Sigmoid colon (tissue), 7 donors: ENCODE measurements around the gene CCDC192. TPM values are rescaled to one million over a fixed set of nuclear protein-coding genes. Genes with fewer than 3 reads are reported as not detected.
A peak's percentile ranks its signal among the peaks of the same experiment; 100 is the strongest.
"Not testable (repeated sequence)": the region's sequence is repeated elsewhere in the genome, so short reads cannot be mapped to it uniquely, and the experiment has no call there.

Experiments
- DNase-seq: peaks from one replicate; pipeline ENCODE4 v3.0.0-alpha.2; 2019
- H3K27ac ChIP-seq, 4 donors: fragments of 200-600 bp; sonication (generic); one replicate each; pipeline ENCODE4 v1.5.1; 2016 to 2019; ENCODE audit warnings: mild to moderate bottlenecking in 1 of 4
- H3K27me3 ChIP-seq, 3 donors: fragments of 200-600 bp; sonication (generic); one replicate each; pipeline ENCODE4 v1.5.1; 2019; ENCODE audit warnings: mild to moderate bottlenecking in 1 of 3
- H3K36me3 ChIP-seq, 4 donors: fragments of 200-600 bp; sonication (generic); one replicate each; pipeline ENCODE4 v1.5.1; 2016 to 2019
- H3K4me1 ChIP-seq, 4 donors: fragments of 200-600 bp; sonication (generic); one replicate each; pipeline ENCODE4 v1.5.1; 2017 to 2019
- H3K4me3 ChIP-seq, 4 donors: fragments of 200-600 bp; sonication (generic); one replicate each; pipeline ENCODE4 v1.5.1; 2017 to 2019; ENCODE audit warnings: mild to moderate bottlenecking in 2 of 4, moderate library complexity in 1 of 4
- H3K9me3 ChIP-seq, 4 donors: fragments of 200-600 bp in 3 of 4; sonication (generic) in 3 of 4; one replicate each; pipeline versions ENCODE4 v1.5.1 to v1.6.1; 2013 to 2019
- EP300 ChIP-seq, 4 donors: sonication (generic); formaldehyde crosslinking; IDR thresholded peaks; one replicate each; pipeline ENCODE4 v1.6.1; 2017; ENCODE audit warnings: antibody characterized with exemption in 4 of 4
- POLR2A ChIP-seq, 2 donors: fragments of 450-650 bp; IDR thresholded peaks; one replicate each; pipeline ENCODE4 v1.6.1; 2016; ENCODE audit warnings: antibody characterized with exemption in 2 of 2, mild to moderate bottlenecking in 2 of 2, moderate library complexity in 2 of 2
- POLR2AphosphoS5 ChIP-seq, 4 donors: sonication (generic); formaldehyde crosslinking; IDR thresholded peaks; one replicate each; pipeline ENCODE4 v1.6.1; 2017; ENCODE audit warnings: antibody characterized with exemption in 4 of 4
- WGBS, 2 donors: extraction: QIAGEN DNeasy Blood & Tissue Kit; methylation state at CpG; one replicate each; pipeline ENCODE4 v1.1.7; 2013; 5-methylcytosine and 5-hydroxymethylcytosine counted together
- intact Hi-C: fragments of 100-400 bp; cut with DNase I; formaldehyde crosslinking; loops from one replicate; pipeline ENCODE4 v1.15.1; 2023
- polyA plus RNA-seq, 3 donors: library from polyadenylated mRNA; stranded (reverse); fragments of 200-250 nt; gene quantifications; one replicate each; pipeline ENCODE4 v1.2.3, GENCODE V29; 2013
- total RNA-seq, 4 donors: library from RNA; depleted of rRNA; stranded (reverse); fragments of >200 nt; gene quantifications; one replicate each; pipeline ENCODE4 v1.1.0, GENCODE V29; 2016
- TF ChIP-seq, protein P1 (sequence below), 4 experiments: fragments of 450-650 bp in 3 of 4; fragments of 200-600 bp in 1 of 4; IDR thresholded peaks; one replicate each; pipeline ENCODE4 v1.5.1; 2016 to 2019; ENCODE audit warnings: antibody characterized with exemption in 4 of 4, mild to moderate bottlenecking in 3 of 4, moderate library complexity in 2 of 4
- donor health status: healthy with polysubstance abuse.
- donor health status: Bipolar disorder and iron deficiency.
- donor health status: healthy.

The CCDC192 gene
- total and polyA plus RNA-seq, 7 donors, result 0.36 to 2.4 TPM; not detected in 5

DNA sequence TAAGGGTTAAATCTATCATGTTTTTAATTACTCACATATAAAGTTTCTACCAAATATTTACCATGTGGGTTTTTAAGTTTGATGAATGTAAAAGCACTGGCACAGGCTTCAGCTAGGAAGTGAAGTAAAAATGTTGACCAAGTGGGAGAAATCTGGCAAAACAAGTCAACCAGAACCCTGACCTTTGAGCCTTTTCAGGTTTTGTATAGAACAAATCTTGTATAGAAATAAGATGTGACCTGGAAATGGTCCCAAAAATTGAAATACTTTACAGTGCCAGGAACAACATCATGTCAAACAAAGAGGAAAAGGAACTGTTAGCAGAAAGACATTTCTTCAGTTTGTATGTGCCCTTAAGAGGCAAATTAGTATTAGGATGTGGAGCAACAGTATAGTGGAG, 137.6 kb downstream of the CCDC192 start:
- Histone ChIP-seq H3K4me3 (no peak overlapping the region), H3K36me3 (no peaks in the 10 kb centered on the region), H3K9me3 (no peaks in the 10 kb centered on the region), H3K27ac (no peak overlapping the region), H3K4me1 (peaks cover 0 to 9% (median 2%) of the 10 kb centered on the region in 4 donors), H3K27me3 (no peaks in the 10 kb centered on the region)
- DNase-seq, result no peak
- TF ChIP-seq POLR2A (IDR thresholded peaks at IDR 0.05) (no peak), POLR2AphosphoS5 (IDR thresholded peaks at IDR 0.05) (no peak), EP300 (IDR thresholded peaks at IDR 0.05) (no peak)
- TF ChIP-seq, protein P1, sequence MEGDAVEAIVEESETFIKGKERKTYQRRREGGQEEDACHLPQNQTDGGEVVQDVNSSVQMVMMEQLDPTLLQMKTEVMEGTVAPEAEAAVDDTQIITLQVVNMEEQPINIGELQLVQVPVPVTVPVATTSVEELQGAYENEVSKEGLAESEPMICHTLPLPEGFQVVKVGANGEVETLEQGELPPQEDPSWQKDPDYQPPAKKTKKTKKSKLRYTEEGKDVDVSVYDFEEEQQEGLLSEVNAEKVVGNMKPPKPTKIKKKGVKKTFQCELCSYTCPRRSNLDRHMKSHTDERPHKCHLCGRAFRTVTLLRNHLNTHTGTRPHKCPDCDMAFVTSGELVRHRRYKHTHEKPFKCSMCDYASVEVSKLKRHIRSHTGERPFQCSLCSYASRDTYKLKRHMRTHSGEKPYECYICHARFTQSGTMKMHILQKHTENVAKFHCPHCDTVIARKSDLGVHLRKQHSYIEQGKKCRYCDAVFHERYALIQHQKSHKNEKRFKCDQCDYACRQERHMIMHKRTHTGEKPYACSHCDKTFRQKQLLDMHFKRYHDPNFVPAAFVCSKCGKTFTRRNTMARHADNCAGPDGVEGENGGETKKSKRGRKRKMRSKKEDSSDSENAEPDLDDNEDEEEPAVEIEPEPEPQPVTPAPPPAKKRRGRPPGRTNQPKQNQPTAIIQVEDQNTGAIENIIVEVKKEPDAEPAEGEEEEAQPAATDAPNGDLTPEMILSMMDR (IDR thresholded peaks at IDR 0.05), result no peak
- intact Hi-C loops, result no loop called here

DNA sequence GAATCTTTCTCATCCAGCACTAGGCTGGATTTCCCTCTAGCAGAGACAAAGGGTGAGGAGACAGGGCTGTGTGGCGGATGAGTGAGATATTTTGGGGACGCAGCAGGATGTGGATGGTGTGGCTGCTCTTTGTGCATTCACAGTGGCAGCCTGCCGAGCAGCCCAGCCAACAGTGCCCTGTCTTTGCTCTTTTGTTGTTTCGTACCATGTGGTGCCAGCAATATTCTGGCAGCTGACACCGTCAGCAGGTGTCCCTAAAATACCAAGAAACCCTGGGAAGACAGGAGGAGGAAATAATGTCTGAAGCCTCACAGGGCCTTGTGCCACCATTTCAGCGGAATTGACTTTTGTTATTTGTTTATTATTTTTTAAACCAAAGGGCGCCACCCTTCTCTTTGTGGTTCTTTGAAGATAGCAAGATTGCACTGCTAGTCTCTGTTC, 141.4 kb downstream of the CCDC192 start:
- intact Hi-C loops, result no loop called here
- H3K27ac ChIP-seq, result peak overlapping the region in 1 of 4 donors; percentile 38

DNA sequence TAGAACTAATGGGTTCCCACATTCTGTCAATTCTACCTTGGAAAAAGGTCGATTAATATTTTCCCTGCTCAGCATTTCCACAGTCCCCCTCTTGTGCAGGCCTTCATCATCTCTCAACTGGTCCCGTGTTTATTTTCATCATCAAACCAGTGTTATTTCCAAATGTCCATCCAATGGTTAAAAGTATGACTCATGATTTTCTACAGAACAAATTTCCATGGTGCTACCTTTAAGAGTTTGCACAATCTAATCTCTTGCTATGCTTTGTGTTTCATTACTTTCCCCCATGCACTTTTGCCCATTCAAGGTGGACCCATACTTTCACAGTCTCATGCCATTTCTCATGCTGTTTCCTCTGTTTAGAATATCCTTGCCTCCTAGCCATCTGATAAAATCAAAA, 143.7 kb downstream of the CCDC192 start:
- intact Hi-C loops, result no loop called here
- H3K27ac ChIP-seq, result no peak overlapping the region
- TF ChIP-seq POLR2A (IDR thresholded peaks at IDR 0.05) (no peak), EP300 (IDR thresholded peaks at IDR 0.05) (no peak), POLR2AphosphoS5 (IDR thresholded peaks at IDR 0.05) (no peak)
- TF ChIP-seq, protein P1 (IDR thresholded peaks at IDR 0.05), result no peak
- H3K27me3 ChIP-seq, result no peaks in the 10 kb centered on the region
- DNase-seq, result no peak
- WGBS, 2 donors, result 92 to 95% methylated on average over 2 of the region's 2 CpGs
- no peaks in the 10 kb centered on the region for H3K36me3 ChIP-seq
- no peaks in the 10 kb centered on the region for H3K9me3 ChIP-seq
- H3K4me3 ChIP-seq, result no peak overlapping the region
- H3K4me1 ChIP-seq, result peaks cover 0 to 21% (median 12%) of the 10 kb centered on the region in 4 donors

More for the DNA sequence above, 141.4 kb downstream of the CCDC192 start:
- TF ChIP-seq, protein P1 (IDR thresholded peaks at IDR 0.05), result no peak
- Histone ChIP-seq H3K9me3 (no peaks in the 10 kb centered on the region), H3K4me1 (peaks cover 0 to 15% (median 7%) of the 10 kb centered on the region in 4 donors), H3K27me3 (no peaks in the 10 kb centered on the region), H3K4me3 (no peak overlapping the region), H3K36me3 (no peaks in the 10 kb centered on the region)
- 23 to 64% methylated on average over 7 of the region's 7 CpGs for WGBS, 2 donors
- DNase-seq, result peak; percentile 64

DNA sequence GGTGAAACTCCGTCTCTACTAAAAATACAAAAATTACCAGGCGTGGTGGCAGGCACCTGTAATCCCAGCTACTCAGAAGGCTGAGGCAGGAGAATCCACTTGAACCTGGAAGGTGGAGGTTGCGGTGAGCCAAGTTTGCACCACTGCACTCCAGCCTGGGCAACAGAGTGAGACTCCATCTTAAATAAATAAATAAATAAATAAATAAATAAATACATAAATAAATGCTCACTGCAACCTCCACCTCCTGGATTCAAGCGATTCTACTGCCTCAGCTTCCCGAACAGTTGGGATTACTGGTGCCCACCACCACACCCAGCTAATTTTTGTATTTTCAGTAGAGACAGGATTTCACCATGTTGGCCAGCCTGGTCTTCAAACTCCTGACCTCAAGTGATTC, 144.4 kb downstream of the CCDC192 start:
- H3K27ac ChIP-seq, H3K36me3 ChIP-seq, H3K9me3 ChIP-seq, DNase-seq, intact Hi-C loops, H3K4me3 ChIP-seq, H3K27me3 ChIP-seq: not testable (repeated sequence)
- H3K4me1 ChIP-seq, result peaks cover 0 to 21% (median 12%) of the 10 kb centered on the region in 4 donors
- 88 to 92% methylated on average over 5 of the region's 5 CpGs for WGBS, 2 donors

DNA sequence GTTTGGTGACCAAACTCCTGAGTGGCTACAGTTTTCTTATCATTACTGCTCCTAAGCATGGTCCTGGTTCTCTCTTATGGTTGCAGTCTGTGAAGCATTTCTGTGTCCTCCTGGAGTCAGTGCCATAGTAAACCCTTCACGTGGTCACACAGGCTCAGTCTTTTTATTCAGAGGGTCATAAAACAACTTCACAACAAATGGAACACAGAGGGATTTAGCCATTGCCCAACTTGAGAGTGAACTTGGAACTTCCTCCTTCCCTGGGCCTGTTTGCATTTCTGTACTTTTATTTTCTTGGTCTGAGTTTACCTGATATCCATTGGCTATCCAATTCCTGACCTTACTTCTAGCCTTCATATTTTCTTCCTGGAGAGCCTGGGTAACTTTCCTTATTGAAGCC, 144.9 kb downstream of the CCDC192 start:
- H3K9me3 ChIP-seq, result no peaks in the 10 kb centered on the region
- no peaks in the 10 kb centered on the region for H3K27me3 ChIP-seq
- no peak for DNase-seq
- no peak for TF ChIP-seq POLR2AphosphoS5 (IDR thresholded peaks at IDR 0.05)
- H3K27ac ChIP-seq, result no peak overlapping the region
- H3K4me3 ChIP-seq, result no peak overlapping the region
- H3K4me1 ChIP-seq, result peaks cover 0 to 21% (median 12%) of the 10 kb centered on the region in 4 donors
- H3K36me3 ChIP-seq, result no peaks in the 10 kb centered on the region
- 16 to 32% methylated on average over 1 of the region's 1 CpG for WGBS, 2 donors
- intact Hi-C loops, result no loop called here

DNA sequence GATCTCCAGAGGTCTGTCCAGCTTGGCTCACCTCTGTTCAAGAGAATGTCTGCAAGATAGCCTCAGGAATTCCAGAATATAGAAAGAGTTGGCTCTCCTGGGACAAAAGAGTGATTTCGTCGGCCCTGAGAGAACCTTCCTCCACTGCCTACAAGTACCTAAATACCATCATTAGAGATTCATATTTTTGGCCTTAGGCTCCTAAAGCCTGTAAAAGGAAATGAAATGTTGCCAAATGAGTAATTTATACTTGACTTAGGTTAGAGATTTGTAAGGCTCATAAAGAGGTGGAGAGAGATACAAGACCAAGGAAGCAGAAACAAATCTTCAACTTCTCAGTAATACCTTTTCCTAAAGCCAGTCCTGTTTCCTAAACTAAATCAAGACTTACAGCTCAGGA, 146.2 kb downstream of the CCDC192 start:
- peaks cover 0 to 21% (median 9%) of the 10 kb centered on the region in 4 donors for H3K4me1 ChIP-seq
- H3K36me3 ChIP-seq, result no peaks in the 10 kb centered on the region
- no peak overlapping the region for H3K4me3 ChIP-seq
- H3K9me3 ChIP-seq, result no peaks in the 10 kb centered on the region
- 22 to 63% methylated on average over 2 of the region's 2 CpGs for WGBS, 2 donors
- intact Hi-C loops, result no loop called here
- no peak overlapping the region for H3K27ac ChIP-seq
- H3K27me3 ChIP-seq, result no peaks in the 10 kb centered on the region
- DNase-seq, result no peak
- no peak for TF ChIP-seq EP300 (IDR thresholded peaks at IDR 0.05)
- TF ChIP-seq, protein P1 (IDR thresholded peaks at IDR 0.05), result no peak
- no peak for TF ChIP-seq POLR2A (IDR thresholded peaks at IDR 0.05)
- no peak for TF ChIP-seq POLR2AphosphoS5 (IDR thresholded peaks at IDR 0.05)
